Neuron (in vitro differentiated cells): ENCODE measurements around the gene TIGD6.
"Not testable (repeated sequence)": the region's sequence is repeated elsewhere in the genome, so short reads cannot be mapped to it uniquely, and the experiment has no call there.

ENCODE experiments used
- H2AFZ ChIP-seq: one replicate; pipeline ENCODE4 v1.6.1; 2013; ENCODE audit warnings: low read depth, mild to moderate bottlenecking, inconsistent platforms, low read length, moderate library complexity
- H3K27me3 ChIP-seq: one replicate; pipeline ENCODE4 v1.6.1; 2013; ENCODE audit warnings: low read length; ENCODE audit not compliant: insufficient read depth
- H3K36me3 ChIP-seq: one replicate; pipeline ENCODE4 v1.6.1; 2013; ENCODE audit warnings: low read length; ENCODE audit not compliant: insufficient read depth
- H3K4me1 ChIP-seq: one replicate; pipeline ENCODE4 v1.6.1; 2013; ENCODE audit warnings: low read length; ENCODE audit not compliant: insufficient read depth
- H3K4me3 ChIP-seq: 2 replicates; pipeline ENCODE4 v1.5.1; 2013; ENCODE audit warnings: mild to moderate bottlenecking, low read length, moderate library complexity
- H3K9me3 ChIP-seq: one replicate; pipeline ENCODE4 v1.6.1; 2013; ENCODE audit warnings: low read length

Gene TIGD6

GRCh38 chr5:149957855-149958254 lies 42.6 kb downstream of the TIGD6 start:
- no peak overlapping the region for H2AFZ ChIP-seq
- H3K9me3 ChIP-seq = no peaks in the 10 kb centered on the region
- H3K4me3 ChIP-seq = no peak overlapping the region
- no peaks in the 10 kb centered on the region for H3K36me3 ChIP-seq
- no peaks in the 10 kb centered on the region for H3K27me3 ChIP-seq
- H3K4me1 ChIP-seq = peaks cover 11% of the 10 kb centered on the region

GRCh38 chr5:149956685-149957084 lies 43.8 kb downstream of the TIGD6 start:
- Histone ChIP-seq H3K4me1 (peaks cover 11% of the 10 kb centered on the region), H2AFZ (no peak overlapping the region), H3K36me3 (no peaks in the 10 kb centered on the region), H3K4me3 (no peak overlapping the region), H3K9me3 (no peaks in the 10 kb centered on the region), H3K27me3 (peaks cover 3% of the 10 kb centered on the region)

- H3K4me1 ChIP-seq = peaks cover 5% of the 10 kb centered on the region
- peaks cover 3% of the 10 kb centered on the region for H3K27me3 ChIP-seq
- H3K9me3 ChIP-seq = no peaks in the 10 kb centered on the region
- no peak overlapping the region for H2AFZ ChIP-seq
- H3K4me3 ChIP-seq = no peak overlapping the region
- no peaks in the 10 kb centered on the region for H3K36me3 ChIP-seq
These were observed 45.7 kb downstream of the TIGD6 start for GRCh38 chr5:149954798-149955197.

GRCh38 chr5:149953436-149954121 lies 46.9 kb downstream of the TIGD6 start:
- Histone ChIP-seq H3K36me3 (no peaks in the 10 kb centered on the region), H3K4me1 (no peaks in the 10 kb centered on the region), H3K4me3 (no peak overlapping the region), H3K27me3 (peaks cover 8% of the 10 kb centered on the region), H3K9me3 (no peaks in the 10 kb centered on the region), H2AFZ (no peak overlapping the region)

GRCh38 chr5:149951138-149951749 lies 49.2 kb downstream of the TIGD6 start:
- Histone ChIP-seq H2AFZ (no peak overlapping the region), H3K36me3 (no peaks in the 10 kb centered on the region), H3K27me3 (peaks cover 11% of the 10 kb centered on the region), H3K4me3 (no peak overlapping the region), H3K9me3 (no peaks in the 10 kb centered on the region), H3K4me1 (no peaks in the 10 kb centered on the region)

GRCh38 chr5:149948993-149949392 lies 51.5 kb downstream of the TIGD6 start:
- H3K27me3 ChIP-seq = peaks cover 11% of the 10 kb centered on the region
- no peaks in the 10 kb centered on the region for H3K4me1 ChIP-seq
- H2AFZ ChIP-seq = no peak overlapping the region

GRCh38 chr5:149946118-149946517 lies 54.3 kb downstream of the TIGD6 start:
- Histone ChIP-seq H3K36me3 (no peaks in the 10 kb centered on the region), H3K4me1 (peaks cover 6% of the 10 kb centered on the region), H3K9me3 (no peaks in the 10 kb centered on the region)

More at GRCh38 chr5:149948993-149949392, 51.5 kb downstream of the TIGD6 start:
- Histone ChIP-seq H3K9me3 (no peaks in the 10 kb centered on the region), H3K4me3 (no peak overlapping the region), H3K36me3 (no peaks in the 10 kb centered on the region)

GRCh38 chr5:149944666-149945065 lies 55.8 kb downstream of the TIGD6 start, which contains the start of gene PDE6A:
PDE6A (minus strand) TSS chr5:149944793; CDS start chr5:149944673, 120 bp downstream.
- Histone ChIP-seq H3K4me1 (peaks cover 9% of the 10 kb centered on the region), H3K4me3 (no peak within 1 kb of the TSS), H3K9me3 (no peaks in the 10 kb centered on the region), H2AFZ (no peak within 1 kb of the TSS), H3K27me3 (peaks cover 8% of the 10 kb centered on the region), H3K36me3 (no peaks in the 10 kb centered on the region)

More at GRCh38 chr5:149946118-149946517, 54.3 kb downstream of the TIGD6 start:
- peaks cover 8% of the 10 kb centered on the region for H3K27me3 ChIP-seq
- H3K4me3 ChIP-seq = no peak overlapping the region
- no peak overlapping the region for H2AFZ ChIP-seq

- not testable (repeated sequence) for H3K36me3 ChIP-seq, H3K27me3 ChIP-seq, H3K4me1 ChIP-seq, H2AFZ ChIP-seq, H3K4me3 ChIP-seq, H3K9me3 ChIP-seq
These were observed 57.1 kb downstream of the TIGD6 start for GRCh38 chr5:149943177-149943949.
